HepG2 (cell line): ENCODE data around the gene FLAD1. TPM values are rescaled to one million over a fixed set of nuclear protein-coding genes. Genes with fewer than 3 reads are reported as not detected.

Source experiments
- NFYB ChIP-seq: sonication (generic); formaldehyde crosslinking; IDR thresholded peaks from 2 replicates; pipeline ENCODE4 v1.4.0; 2020; ENCODE audit warnings: missing genetic modification reagents
- SMAD9 ChIP-seq: sonication (generic); formaldehyde crosslinking; IDR thresholded peaks from 2 replicates; pipeline ENCODE4 v1.5.1; 2020; ENCODE audit warnings: mild to moderate bottlenecking, missing genetic modification reagents
- ZC3H4 ChIP-seq: sonication (generic); formaldehyde crosslinking; IDR thresholded peaks from 2 replicates; pipeline ENCODE4 v1.4.0; 2020; ENCODE audit warnings: missing genetic modification reagents, borderline replicate concordance
- polyA plus RNA-seq, 8 experiments: library from polyadenylated mRNA; depleted of rRNA in 3 of 8; stranded (reverse) in 7 of 8; unstranded in 1 of 8; fragments of >200 nt; fragmentation: Illumina TruSeq in 4 of 8; extraction: Trizol in 4 of 8; gene quantifications; 2 replicates each; pipeline versions ENCODE4 v1.2.1 to v1.2.3, GENCODE V29; 2011 to 2016; ENCODE audit warnings: low read depth in 4 of 8, missing spikeins in 1 of 8, mixed read lengths in 1 of 8; ENCODE audit not compliant: insufficient read depth in 1 of 8
- total RNA-seq, 5 experiments: library from RNA; depleted of rRNA; stranded (reverse); fragments of >200 nt; fragmentation: Illumina TruSeq; extraction: Trizol; gene quantifications; 2 replicates each; pipeline ENCODE4 v1.2.3, GENCODE V29; 2016; ENCODE audit warnings: low read depth in 1 of 5
- TF ChIP-seq, protein P1 (sequence below): sonication (generic); formaldehyde crosslinking; IDR thresholded peaks from 2 replicates; pipeline ENCODE4 v1.8.1; 2023; ENCODE audit warnings: mild to moderate bottlenecking, missing genetic modification reagents
- TF ChIP-seq, protein P2 (sequence below): sonication (generic); formaldehyde crosslinking; IDR thresholded peaks from 2 replicates; pipeline ENCODE4 v1.5.0; 2020; ENCODE audit warnings: missing genetic modification reagents
- TF ChIP-seq, protein P3 (sequence below): sonication (generic); formaldehyde crosslinking; conservative IDR thresholded peaks from 2 replicates; pipeline ENCODE4 v1.8.0; 2022; ENCODE audit warnings: mild to moderate bottlenecking, moderate library complexity, missing genetic modification reagents
- TF ChIP-seq, protein P4 (sequence below): sonication (generic); formaldehyde crosslinking; IDR thresholded peaks from 2 replicates; pipeline ENCODE4 v1.4.0; 2020; ENCODE audit warnings: missing genetic modification reagents, borderline replicate concordance
- TF ChIP-seq, protein P5 (sequence below): IDR thresholded peaks from 2 replicates; pipeline ENCODE4 v1.6.1; 2016; ENCODE audit warnings: low read depth
- TF ChIP-seq, protein P6 (sequence below): sonication (generic); formaldehyde crosslinking; conservative IDR thresholded peaks from 2 replicates; pipeline ENCODE4 v1.4.0; 2020; ENCODE audit warnings: mild to moderate bottlenecking, missing genetic modification reagents, moderate library complexity

The FLAD1 gene
- total and polyA plus RNA-seq, 2 of the 13 experiments (the other 11 are each of a cell fraction or from before 2014, with no cell fraction given): 25.9 to 32.8 TPM

DNA sequence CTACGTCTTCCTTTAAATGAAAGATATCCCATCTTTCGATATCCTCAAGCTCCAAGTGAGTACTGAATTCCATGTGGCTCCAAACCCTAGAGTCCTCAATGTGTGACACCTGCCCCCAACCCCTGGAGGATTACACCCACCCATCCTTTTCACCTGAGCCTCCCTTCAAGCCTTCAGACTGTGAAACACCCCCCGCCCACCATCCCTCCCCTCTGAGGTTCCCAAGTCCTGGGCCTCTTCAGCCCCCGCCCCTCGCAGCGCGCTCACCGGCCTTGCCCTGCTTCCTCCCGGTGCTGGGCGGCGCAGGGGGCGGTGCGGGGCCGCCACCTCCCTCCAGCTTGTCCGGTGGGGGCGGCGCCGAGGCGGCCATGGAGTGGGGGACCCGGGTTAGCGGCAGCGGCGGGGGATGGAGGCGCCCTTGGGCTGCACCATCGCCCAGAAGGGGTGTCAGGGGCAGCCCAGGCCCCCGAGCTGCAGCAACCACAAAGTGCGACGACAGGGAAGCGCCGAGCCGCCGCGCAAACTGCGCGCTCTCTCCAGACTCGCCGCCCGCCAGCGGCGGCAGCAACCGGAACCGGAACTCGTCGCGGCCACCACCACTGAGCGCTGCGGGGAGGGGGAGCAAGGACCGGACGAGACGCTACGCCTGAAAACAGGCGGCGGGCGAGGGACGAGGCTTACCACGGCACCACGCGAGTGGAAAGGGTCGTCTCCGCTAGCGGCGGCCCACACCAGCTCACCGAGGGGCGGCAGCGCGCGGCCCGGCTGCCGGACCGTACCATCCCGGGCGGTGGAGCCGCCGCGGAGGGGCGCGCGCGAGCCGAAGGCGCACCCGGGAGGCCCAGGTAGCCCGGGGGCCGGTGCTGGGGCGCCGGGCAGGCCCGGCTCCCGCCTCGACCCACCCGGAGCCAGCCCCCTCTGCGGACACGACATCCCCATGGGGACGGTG, 21.7 kb upstream of the FLAD1 start, which contains the start of gene PYGO2 (continued):
- TF ChIP-seq, protein P1, sequence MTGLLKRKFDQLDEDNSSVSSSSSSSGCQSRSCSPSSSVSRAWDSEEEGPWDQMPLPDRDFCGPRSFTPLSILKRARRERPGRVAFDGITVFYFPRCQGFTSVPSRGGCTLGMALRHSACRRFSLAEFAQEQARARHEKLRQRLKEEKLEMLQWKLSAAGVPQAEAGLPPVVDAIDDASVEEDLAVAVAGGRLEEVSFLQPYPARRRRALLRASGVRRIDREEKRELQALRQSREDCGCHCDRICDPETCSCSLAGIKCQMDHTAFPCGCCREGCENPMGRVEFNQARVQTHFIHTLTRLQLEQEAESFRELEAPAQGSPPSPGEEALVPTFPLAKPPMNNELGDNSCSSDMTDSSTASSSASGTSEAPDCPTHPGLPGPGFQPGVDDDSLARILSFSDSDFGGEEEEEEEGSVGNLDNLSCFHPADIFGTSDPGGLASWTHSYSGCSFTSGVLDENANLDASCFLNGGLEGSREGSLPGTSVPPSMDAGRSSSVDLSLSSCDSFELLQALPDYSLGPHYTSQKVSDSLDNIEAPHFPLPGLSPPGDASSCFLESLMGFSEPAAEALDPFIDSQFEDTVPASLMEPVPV: peak; percentile 75
- TF ChIP-seq ZC3H4 (CRISPR knock-in tag) (no peak), SMAD9 (no peak), NFYB (peak; percentile 35; the same call in 1 of the 2 replicates)
- TF ChIP-seq, protein P2, sequence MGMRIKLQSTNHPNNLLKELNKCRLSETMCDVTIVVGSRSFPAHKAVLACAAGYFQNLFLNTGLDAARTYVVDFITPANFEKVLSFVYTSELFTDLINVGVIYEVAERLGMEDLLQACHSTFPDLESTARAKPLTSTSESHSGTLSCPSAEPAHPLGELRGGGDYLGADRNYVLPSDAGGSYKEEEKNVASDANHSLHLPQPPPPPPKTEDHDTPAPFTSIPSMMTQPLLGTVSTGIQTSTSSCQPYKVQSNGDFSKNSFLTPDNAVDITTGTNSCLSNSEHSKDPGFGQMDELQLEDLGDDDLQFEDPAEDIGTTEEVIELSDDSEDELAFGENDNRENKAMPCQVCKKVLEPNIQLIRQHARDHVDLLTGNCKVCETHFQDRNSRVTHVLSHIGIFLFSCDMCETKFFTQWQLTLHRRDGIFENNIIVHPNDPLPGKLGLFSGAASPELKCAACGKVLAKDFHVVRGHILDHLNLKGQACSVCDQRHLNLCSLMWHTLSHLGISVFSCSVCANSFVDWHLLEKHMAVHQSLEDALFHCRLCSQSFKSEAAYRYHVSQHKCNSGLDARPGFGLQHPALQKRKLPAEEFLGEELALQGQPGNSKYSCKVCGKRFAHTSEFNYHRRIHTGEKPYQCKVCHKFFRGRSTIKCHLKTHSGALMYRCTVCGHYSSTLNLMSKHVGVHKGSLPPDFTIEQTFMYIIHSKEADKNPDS (CRISPR knock-in tag): no peak
- TF ChIP-seq, protein P3, sequence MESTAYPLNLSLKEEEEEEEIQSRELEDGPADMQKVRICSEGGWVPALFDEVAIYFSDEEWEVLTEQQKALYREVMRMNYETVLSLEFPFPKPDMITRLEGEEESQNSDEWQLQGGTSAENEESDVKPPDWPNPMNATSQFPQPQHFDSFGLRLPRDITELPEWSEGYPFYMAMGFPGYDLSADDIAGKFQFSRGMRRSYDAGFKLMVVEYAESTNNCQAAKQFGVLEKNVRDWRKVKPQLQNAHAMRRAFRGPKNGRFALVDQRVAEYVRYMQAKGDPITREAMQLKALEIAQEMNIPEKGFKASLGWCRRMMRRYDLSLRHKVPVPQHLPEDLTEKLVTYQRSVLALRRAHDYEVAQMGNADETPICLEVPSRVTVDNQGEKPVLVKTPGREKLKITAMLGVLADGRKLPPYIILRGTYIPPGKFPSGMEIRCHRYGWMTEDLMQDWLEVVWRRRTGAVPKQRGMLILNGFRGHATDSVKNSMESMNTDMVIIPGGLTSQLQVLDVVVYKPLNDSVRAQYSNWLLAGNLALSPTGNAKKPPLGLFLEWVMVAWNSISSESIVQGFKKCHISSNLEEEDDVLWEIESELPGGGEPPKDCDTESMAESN (CRISPR knock-in tag): peak; percentile 79
- TF ChIP-seq, protein P4, sequence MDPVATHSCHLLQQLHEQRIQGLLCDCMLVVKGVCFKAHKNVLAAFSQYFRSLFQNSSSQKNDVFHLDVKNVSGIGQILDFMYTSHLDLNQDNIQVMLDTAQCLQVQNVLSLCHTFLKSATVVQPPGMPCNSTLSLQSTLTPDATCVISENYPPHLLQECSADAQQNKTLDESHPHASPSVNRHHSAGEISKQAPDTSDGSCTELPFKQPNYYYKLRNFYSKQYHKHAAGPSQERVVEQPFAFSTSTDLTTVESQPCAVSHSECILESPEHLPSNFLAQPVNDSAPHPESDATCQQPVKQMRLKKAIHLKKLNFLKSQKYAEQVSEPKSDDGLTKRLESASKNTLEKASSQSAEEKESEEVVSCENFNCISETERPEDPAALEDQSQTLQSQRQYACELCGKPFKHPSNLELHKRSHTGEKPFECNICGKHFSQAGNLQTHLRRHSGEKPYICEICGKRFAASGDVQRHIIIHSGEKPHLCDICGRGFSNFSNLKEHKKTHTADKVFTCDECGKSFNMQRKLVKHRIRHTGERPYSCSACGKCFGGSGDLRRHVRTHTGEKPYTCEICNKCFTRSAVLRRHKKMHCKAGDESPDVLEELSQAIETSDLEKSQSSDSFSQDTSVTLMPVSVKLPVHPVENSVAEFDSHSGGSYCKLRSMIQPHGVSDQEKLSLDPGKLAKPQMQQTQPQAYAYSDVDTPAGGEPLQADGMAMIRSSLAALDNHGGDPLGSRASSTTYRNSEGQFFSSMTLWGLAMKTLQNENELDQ (CRISPR knock-in tag): no peak
- TF ChIP-seq, protein P5, sequence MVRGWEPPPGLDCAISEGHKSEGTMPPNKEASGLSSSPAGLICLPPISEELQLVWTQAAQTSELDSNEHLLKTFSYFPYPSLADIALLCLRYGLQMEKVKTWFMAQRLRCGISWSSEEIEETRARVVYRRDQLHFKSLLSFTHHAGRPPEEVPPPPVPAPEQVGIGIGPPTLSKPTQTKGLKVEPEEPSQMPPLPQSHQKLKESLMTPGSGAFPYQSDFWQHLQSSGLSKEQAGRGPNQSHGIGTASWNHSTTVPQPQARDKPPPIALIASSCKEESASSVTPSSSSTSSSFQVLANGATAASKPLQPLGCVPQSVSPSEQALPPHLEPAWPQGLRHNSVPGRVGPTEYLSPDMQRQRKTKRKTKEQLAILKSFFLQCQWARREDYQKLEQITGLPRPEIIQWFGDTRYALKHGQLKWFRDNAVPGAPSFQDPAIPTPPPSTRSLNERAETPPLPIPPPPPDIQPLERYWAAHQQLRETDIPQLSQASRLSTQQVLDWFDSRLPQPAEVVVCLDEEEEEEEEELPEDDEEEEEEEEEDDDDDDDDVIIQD (CRISPR knock-in tag): 0 out of 2 replicates have a peak, but pooled peaks have one; percentile 47
- TF ChIP-seq, protein P6, sequence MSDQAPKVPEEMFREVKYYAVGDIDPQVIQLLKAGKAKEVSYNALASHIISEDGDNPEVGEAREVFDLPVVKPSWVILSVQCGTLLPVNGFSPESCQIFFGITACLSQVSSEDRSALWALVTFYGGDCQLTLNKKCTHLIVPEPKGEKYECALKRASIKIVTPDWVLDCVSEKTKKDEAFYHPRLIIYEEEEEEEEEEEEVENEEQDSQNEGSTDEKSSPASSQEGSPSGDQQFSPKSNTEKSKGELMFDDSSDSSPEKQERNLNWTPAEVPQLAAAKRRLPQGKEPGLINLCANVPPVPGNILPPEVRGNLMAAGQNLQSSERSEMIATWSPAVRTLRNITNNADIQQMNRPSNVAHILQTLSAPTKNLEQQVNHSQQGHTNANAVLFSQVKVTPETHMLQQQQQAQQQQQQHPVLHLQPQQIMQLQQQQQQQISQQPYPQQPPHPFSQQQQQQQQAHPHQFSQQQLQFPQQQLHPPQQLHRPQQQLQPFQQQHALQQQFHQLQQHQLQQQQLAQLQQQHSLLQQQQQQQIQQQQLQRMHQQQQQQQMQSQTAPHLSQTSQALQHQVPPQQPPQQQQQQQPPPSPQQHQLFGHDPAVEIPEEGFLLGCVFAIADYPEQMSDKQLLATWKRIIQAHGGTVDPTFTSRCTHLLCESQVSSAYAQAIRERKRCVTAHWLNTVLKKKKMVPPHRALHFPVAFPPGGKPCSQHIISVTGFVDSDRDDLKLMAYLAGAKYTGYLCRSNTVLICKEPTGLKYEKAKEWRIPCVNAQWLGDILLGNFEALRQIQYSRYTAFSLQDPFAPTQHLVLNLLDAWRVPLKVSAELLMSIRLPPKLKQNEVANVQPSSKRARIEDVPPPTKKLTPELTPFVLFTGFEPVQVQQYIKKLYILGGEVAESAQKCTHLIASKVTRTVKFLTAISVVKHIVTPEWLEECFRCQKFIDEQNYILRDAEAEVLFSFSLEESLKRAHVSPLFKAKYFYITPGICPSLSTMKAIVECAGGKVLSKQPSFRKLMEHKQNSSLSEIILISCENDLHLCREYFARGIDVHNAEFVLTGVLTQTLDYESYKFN (CRISPR knock-in tag): peak; percentile 79
